ENCODE results near the gene HS6ST3. TPM values are rescaled to one million over a fixed set of nuclear protein-coding genes. Genes with fewer than 3 reads are reported as not detected.

HS6ST3 gene
- total and polyA plus RNA-seq, 9 of the 15 experiments (the other 6 are each of a cell fraction or from before 2014, with no cell fraction given): not detected

GRCh38 chr13:96793404-96793755 is 703.5 kb downstream of the HS6ST3 start:
- FAIRE-seq: no peak
- intact Hi-C loops (cut with micrococcal nuclease): no loop called here
- CTCF ChIA-PET (ENCODE audit: low intra/inter-chr PET ratio): no interaction called here
- no peak overlapping the region for H3K4me2 ChIP-seq (ENCODE audit: insufficient read depth, low read length)
- no peaks in the 10 kb centered on the region for H4K20me1 ChIP-seq (replicated peaks; ENCODE audit: control insufficient read depth, insufficient read depth, low read length)
- H3K27ac ChIP-seq (ENCODE audit: extremely low read depth, low read depth, low read length): no peak overlapping the region
- no peaks in the 10 kb centered on the region for H3K36me3 ChIP-seq (ENCODE audit: control insufficient read depth, insufficient read depth, low read length)
- 0% methylated on average over 4 of the region's 4 CpGs for WGBS (ENCODE audit: insufficient coverage, low coverage, missing lambda C conversion rate)
- no TSS peak for BruUV-seq (replicated peaks)
- DNase-seq (ENCODE audit: extremely low read depth in 1 of 4, low spot score in 3 of 4): no peak
- H3K9me1 ChIP-seq (ENCODE audit: control insufficient read depth, insufficient read depth, low read length): no peaks in the 10 kb centered on the region
- TF ChIP-seq TAL1 (IDR thresholded peaks at IDR 0.05): no peak
- H3K9me3 ChIP-seq (replicated peaks; ENCODE audit: control insufficient read depth, insufficient read depth, low read depth, low read length): no peaks in the 10 kb centered on the region
- H3K9ac ChIP-seq (ENCODE audit: insufficient read depth in 1 of 2, low read depth in 2 of 2, low read length in 2 of 2): no peak overlapping the region
- H2AFZ ChIP-seq (ENCODE audit: low read depth, low read length): no peak overlapping the region
- POLR2A ChIA-PET: no interaction called here
- no peak overlapping the region for H3K4me3 ChIP-seq
- no peaks in the 10 kb centered on the region for H3K79me2 ChIP-seq (ENCODE audit: control insufficient read depth, insufficient read depth, low read length)
- H3K4me1 ChIP-seq (replicated peaks in 1 of 2; ENCODE audit: control insufficient read depth in 2 of 2, insufficient read depth in 2 of 2, low read length in 2 of 2): no peaks in the 10 kb centered on the region
- in situ Hi-C loops (cut with MboI): no loop called here
- no peak for ATAC-seq
- no peaks in the 10 kb centered on the region for H3K27me3 ChIP-seq (ENCODE audit: control insufficient read depth in 2 of 2, insufficient read depth in 2 of 2, low read length in 2 of 2)

DNA sequence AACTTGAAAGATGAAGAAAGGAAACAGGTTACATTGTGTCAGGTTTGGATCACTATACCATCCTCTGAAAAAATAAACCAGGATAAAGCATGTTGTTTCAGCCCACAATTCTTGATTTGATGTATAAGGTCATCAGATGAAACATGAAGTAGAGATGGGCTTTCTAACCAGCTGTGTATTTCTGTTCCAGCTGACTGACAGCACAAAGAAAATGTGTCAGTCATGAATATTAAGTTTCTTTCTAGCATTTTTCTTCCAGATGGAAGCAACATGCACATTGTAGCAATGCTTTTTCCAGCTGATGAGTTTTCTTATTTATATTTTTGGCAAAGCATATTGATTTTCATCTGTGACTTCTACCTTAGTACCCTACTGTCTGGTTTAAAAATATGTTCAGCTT is 704.8 kb downstream of the HS6ST3 start:
- no peaks in the 10 kb centered on the region for H3K79me2 ChIP-seq (ENCODE audit: control insufficient read depth, insufficient read depth, low read length)
- H3K9ac ChIP-seq (ENCODE audit: insufficient read depth in 1 of 2, low read depth in 2 of 2, low read length in 2 of 2): no peak overlapping the region
- CTCF ChIA-PET (ENCODE audit: low intra/inter-chr PET ratio): no interaction called here
- in situ Hi-C loops (cut with MboI) (no loop called here), intact Hi-C loops (cut with micrococcal nuclease) (no loop called here)
- no peaks in the 10 kb centered on the region for H3K9me1 ChIP-seq (ENCODE audit: control insufficient read depth, insufficient read depth, low read length)
- H4K20me1 ChIP-seq (replicated peaks; ENCODE audit: control insufficient read depth, insufficient read depth, low read length): no peaks in the 10 kb centered on the region
- no peaks in the 10 kb centered on the region for H3K36me3 ChIP-seq (ENCODE audit: control insufficient read depth, insufficient read depth, low read length)
- no peaks in the 10 kb centered on the region for H3K27me3 ChIP-seq (ENCODE audit: control insufficient read depth in 2 of 2, insufficient read depth in 2 of 2, low read length in 2 of 2)
- H3K9me3 ChIP-seq (replicated peaks; ENCODE audit: control insufficient read depth, insufficient read depth, low read depth, low read length): no peaks in the 10 kb centered on the region
- H2AFZ ChIP-seq (ENCODE audit: low read depth, low read length): no peak overlapping the region
- no peak for DNase-seq (ENCODE audit: extremely low read depth in 1 of 4, low spot score in 3 of 4)
- no TSS peak for BruUV-seq (replicated peaks)
- no peak overlapping the region for H3K4me3 ChIP-seq
- no peak overlapping the region for H3K4me2 ChIP-seq (ENCODE audit: insufficient read depth, low read length)
- POLR2A ChIA-PET: no interaction called here
- H3K27ac ChIP-seq (ENCODE audit: extremely low read depth, low read depth, low read length): no peak overlapping the region
- no peak for ATAC-seq
- no peak for FAIRE-seq
- H3K4me1 ChIP-seq (replicated peaks in 1 of 2; ENCODE audit: control insufficient read depth in 2 of 2, insufficient read depth in 2 of 2, low read length in 2 of 2): no peaks in the 10 kb centered on the region
- TF ChIP-seq ZNF445 (CRISPR knock-in tag; IDR thresholded peaks at IDR 0.05; ENCODE audit: low read depth) (no peak), ZSCAN29 (IDR thresholded peaks at IDR 0.05) (no peak), TFAM (CRISPR knock-in tag; conservative IDR thresholded peaks at IDR 0.05) (no peak), ZC3H11A (IDR thresholded peaks at IDR 0.05; ENCODE audit: low read depth, low read length) (no peak), POLR3A (IDR thresholded peaks at IDR 0.05; ENCODE audit: borderline replicate concordance, extremely low read depth, insufficient read depth, insufficient read length) (no peak), FOXJ2 (tag; IDR thresholded peaks at IDR 0.05) (no peak)
- TF ChIP-seq, protein P1, sequence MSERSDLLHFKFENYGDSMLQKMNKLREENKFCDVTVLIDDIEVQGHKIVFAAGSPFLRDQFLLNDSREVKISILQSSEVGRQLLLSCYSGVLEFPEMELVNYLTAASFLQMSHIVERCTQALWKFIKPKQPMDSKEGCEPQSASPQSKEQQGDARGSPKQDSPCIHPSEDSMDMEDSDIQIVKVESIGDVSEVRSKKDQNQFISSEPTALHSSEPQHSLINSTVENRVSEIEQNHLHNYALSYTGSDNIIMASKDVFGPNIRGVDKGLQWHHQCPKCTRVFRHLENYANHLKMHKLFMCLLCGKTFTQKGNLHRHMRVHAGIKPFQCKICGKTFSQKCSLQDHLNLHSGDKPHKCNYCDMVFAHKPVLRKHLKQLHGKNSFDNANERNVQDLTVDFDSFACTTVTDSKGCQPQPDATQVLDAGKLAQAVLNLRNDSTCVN (CRISPR knock-in tag; IDR thresholded peaks at IDR 0.05): no peak
- TF ChIP-seq, protein P2, sequence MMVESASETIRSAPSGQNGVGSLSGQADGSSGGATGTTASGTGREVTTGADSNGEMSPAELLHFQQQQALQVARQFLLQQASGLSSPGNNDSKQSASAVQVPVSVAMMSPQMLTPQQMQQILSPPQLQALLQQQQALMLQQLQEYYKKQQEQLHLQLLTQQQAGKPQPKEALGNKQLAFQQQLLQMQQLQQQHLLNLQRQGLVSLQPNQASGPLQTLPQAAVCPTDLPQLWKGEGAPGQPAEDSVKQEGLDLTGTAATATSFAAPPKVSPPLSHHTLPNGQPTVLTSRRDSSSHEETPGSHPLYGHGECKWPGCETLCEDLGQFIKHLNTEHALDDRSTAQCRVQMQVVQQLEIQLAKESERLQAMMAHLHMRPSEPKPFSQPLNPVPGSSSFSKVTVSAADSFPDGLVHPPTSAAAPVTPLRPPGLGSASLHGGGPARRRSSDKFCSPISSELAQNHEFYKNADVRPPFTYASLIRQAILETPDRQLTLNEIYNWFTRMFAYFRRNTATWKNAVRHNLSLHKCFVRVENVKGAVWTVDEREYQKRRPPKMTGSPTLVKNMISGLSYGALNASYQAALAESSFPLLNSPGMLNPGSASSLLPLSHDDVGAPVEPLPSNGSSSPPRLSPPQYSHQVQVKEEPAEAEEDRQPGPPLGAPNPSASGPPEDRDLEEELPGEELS (CRISPR knock-in tag; IDR thresholded peaks at IDR 0.05; ENCODE audit: borderline replicate concordance): no peak
- TF ChIP-seq, protein P3, sequence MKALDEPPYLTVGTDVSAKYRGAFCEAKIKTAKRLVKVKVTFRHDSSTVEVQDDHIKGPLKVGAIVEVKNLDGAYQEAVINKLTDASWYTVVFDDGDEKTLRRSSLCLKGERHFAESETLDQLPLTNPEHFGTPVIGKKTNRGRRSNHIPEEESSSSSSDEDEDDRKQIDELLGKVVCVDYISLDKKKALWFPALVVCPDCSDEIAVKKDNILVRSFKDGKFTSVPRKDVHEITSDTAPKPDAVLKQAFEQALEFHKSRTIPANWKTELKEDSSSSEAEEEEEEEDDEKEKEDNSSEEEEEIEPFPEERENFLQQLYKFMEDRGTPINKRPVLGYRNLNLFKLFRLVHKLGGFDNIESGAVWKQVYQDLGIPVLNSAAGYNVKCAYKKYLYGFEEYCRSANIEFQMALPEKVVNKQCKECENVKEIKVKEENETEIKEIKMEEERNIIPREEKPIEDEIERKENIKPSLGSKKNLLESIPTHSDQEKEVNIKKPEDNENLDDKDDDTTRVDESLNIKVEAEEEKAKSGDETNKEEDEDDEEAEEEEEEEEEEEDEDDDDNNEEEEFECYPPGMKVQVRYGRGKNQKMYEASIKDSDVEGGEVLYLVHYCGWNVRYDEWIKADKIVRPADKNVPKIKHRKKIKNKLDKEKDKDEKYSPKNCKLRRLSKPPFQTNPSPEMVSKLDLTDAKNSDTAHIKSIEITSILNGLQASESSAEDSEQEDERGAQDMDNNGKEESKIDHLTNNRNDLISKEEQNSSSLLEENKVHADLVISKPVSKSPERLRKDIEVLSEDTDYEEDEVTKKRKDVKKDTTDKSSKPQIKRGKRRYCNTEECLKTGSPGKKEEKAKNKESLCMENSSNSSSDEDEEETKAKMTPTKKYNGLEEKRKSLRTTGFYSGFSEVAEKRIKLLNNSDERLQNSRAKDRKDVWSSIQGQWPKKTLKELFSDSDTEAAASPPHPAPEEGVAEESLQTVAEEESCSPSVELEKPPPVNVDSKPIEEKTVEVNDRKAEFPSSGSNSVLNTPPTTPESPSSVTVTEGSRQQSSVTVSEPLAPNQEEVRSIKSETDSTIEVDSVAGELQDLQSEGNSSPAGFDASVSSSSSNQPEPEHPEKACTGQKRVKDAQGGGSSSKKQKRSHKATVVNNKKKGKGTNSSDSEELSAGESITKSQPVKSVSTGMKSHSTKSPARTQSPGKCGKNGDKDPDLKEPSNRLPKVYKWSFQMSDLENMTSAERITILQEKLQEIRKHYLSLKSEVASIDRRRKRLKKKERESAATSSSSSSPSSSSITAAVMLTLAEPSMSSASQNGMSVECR (CRISPR knock-in tag; IDR thresholded peaks at IDR 0.05): no peak
